ENCODE measurements around the gene ENTPD3. TPM values are rescaled to one million over a fixed set of nuclear protein-coding genes. Genes with fewer than 3 reads are reported as not detected.

Gene ENTPD3
- total and polyA plus RNA-seq, 2 donors (not counting 1 experiment from before 2014, with no cell fraction given), result not detected

DNA sequence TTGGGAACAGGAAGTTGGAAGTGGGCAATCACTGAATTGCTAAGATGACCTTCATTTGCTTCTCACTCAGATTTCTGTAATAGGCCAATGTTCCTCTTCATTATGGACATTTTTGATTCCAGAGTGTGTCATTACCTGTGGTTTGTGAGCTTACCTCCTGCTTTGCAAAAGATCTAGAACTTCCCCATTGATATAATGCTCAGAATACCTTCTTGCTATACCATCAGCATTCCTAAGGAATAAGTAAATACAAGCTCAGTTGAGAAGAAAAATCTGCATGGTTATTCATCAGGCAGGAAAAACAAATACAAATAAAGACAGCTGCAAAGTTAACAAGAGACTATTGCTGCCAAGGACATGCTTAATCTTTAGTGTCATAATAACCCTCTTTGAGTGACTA lies 64.6 kb downstream of the ENTPD3 start:
- Histone ChIP-seq H2AFZ (ENCODE audit: insufficient read depth, low read depth, low read length, poor library complexity, severe bottlenecking) (no peak overlapping the region), H3K9ac (ENCODE audit: low read length) (no peak overlapping the region), H3K27ac (ENCODE audit: low read length in 2 of 2) (no peak overlapping the region), H3K4me2 (replicated peaks; ENCODE audit: low read depth, low read length, poor library complexity, severe bottlenecking) (no peak overlapping the region), H4K20me1 (ENCODE audit: control insufficient read depth, insufficient read depth, low read length, poor library complexity, severe bottlenecking) (no peaks in the 10 kb centered on the region), H3K4me1 (ENCODE audit: control insufficient read depth in 2 of 2, insufficient read depth in 2 of 2, low read length in 2 of 2) (peaks cover 18 to 19% of the 10 kb centered on the region in 2 donors), H3K36me3 (replicated peaks in 1 of 2; ENCODE audit: control extremely low read depth in 1 of 2, control insufficient read depth in 1 of 2, extremely low read depth in 1 of 2, insufficient read depth in 2 of 2, low read length in 1 of 2) (no peaks in the 10 kb centered on the region), H3K4me3 (ENCODE audit: control extremely low read depth in 1 of 5, extremely low read depth in 1 of 5, insufficient read depth in 1 of 5, low read depth in 2 of 5, low read length in 4 of 5) (no peak overlapping the region), H3K9me3 (ENCODE audit: control extremely low read depth in 1 of 3, control insufficient read depth in 2 of 3, insufficient read depth in 1 of 3, low read length in 2 of 3) (peaks cover 0 to 5% (median 0%) of the 10 kb centered on the region in 3 donors), H3K27me3 (replicated peaks in 1 of 4; ENCODE audit: control extremely low read depth in 1 of 4, control insufficient read depth in 3 of 4, insufficient read depth in 4 of 4, low read length in 3 of 4) (no peaks in the 10 kb centered on the region), H3K79me2 (ENCODE audit: control insufficient read depth, insufficient read depth, low read length) (peaks cover 5% of the 10 kb centered on the region)
- ChIA-PET CTCF (interaction anchor here (1.0 kb wide), 1 partner anchor 68 kb away, joined by 3 read pairs; no protein-coding TSS in a partner anchor), POLR2A (interaction anchor here (1.1 kb wide), 1 partner anchor 9 kb away, joined by 6 read pairs; no protein-coding TSS in a partner anchor)
- H3K9me3 Mint-ChIP-seq (ENCODE audit: insufficient read depth), result no peaks in the 10 kb centered on the region
- ATAC-seq (ENCODE audit: low read depth) (no peak), DNase-seq (no peak)
- H3K4me3 Mint-ChIP-seq, result peak overlapping the region; percentile 48
- intact Hi-C loops (cut with micrococcal nuclease), result loop anchor here (5.0 to 10.0 kb wide), 3 partner anchors 743 to 1561 kb away; partner anchors contain the start of genes CTNNB1, SCN11A and WDR48
- peaks cover 27% of the 10 kb centered on the region for H3K4me1 Mint-ChIP-seq
- peak overlapping the region; percentile 32 for H3K27ac Mint-ChIP-seq
- no peaks in the 10 kb centered on the region for H3K27me3 Mint-ChIP-seq
- TF ChIP-seq, protein P1, sequence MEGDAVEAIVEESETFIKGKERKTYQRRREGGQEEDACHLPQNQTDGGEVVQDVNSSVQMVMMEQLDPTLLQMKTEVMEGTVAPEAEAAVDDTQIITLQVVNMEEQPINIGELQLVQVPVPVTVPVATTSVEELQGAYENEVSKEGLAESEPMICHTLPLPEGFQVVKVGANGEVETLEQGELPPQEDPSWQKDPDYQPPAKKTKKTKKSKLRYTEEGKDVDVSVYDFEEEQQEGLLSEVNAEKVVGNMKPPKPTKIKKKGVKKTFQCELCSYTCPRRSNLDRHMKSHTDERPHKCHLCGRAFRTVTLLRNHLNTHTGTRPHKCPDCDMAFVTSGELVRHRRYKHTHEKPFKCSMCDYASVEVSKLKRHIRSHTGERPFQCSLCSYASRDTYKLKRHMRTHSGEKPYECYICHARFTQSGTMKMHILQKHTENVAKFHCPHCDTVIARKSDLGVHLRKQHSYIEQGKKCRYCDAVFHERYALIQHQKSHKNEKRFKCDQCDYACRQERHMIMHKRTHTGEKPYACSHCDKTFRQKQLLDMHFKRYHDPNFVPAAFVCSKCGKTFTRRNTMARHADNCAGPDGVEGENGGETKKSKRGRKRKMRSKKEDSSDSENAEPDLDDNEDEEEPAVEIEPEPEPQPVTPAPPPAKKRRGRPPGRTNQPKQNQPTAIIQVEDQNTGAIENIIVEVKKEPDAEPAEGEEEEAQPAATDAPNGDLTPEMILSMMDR (IDR thresholded peaks at IDR 0.05), result no peak
- TF ChIP-seq EZH2 (IDR thresholded peaks at IDR 0.05; ENCODE audit: borderline replicate concordance, insufficient read depth, low read depth, low read length, poor library complexity, severe bottlenecking), result no peak

DNA sequence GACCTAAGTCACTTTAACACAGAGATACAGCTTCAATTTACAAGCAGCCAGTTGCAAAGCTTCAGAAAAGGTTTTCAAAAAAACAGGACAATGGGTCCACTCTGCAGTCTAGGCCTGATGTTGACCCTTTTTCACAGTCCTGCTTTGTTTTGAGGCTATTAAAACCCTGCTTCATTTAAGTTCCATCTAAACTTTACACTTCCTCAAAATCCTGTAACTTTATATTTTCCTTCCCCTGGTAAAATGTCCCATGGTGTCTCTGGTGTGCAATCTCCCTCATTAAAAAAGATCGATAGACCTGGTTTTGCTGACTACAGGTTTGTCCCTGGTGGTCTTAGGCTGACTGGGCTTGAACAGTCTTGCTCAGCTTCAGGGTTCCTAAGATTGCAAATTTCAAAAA lies 65.1 kb downstream of the ENTPD3 start:
- Histone ChIP-seq H3K9ac (ENCODE audit: low read length) (peak overlapping the region; percentile 93), H3K79me2 (ENCODE audit: control insufficient read depth, insufficient read depth, low read length) (peaks cover 5% of the 10 kb centered on the region), H3K4me1 (ENCODE audit: control insufficient read depth in 2 of 2, insufficient read depth in 2 of 2, low read length in 2 of 2) (peaks cover 19 to 22% of the 10 kb centered on the region in 2 donors), H3K4me3 (ENCODE audit: control extremely low read depth in 1 of 5, extremely low read depth in 1 of 5, insufficient read depth in 1 of 5, low read depth in 2 of 5, low read length in 4 of 5) (peak overlapping the region in 2 of 5 experiments; percentile 60 to 85), H3K9me3 (ENCODE audit: control extremely low read depth in 1 of 3, control insufficient read depth in 2 of 3, insufficient read depth in 1 of 3, low read length in 2 of 3) (peaks cover 0 to 5% (median 0%) of the 10 kb centered on the region in 3 donors), H3K36me3 (replicated peaks in 1 of 2; ENCODE audit: control extremely low read depth in 1 of 2, control insufficient read depth in 1 of 2, extremely low read depth in 1 of 2, insufficient read depth in 2 of 2, low read length in 1 of 2) (no peaks in the 10 kb centered on the region), H3K27me3 (replicated peaks in 1 of 4; ENCODE audit: control extremely low read depth in 1 of 4, control insufficient read depth in 3 of 4, insufficient read depth in 4 of 4, low read length in 3 of 4) (no peaks in the 10 kb centered on the region), H4K20me1 (ENCODE audit: control insufficient read depth, insufficient read depth, low read length, poor library complexity, severe bottlenecking) (no peaks in the 10 kb centered on the region), H2AFZ (ENCODE audit: insufficient read depth, low read depth, low read length, poor library complexity, severe bottlenecking) (peak overlapping the region; percentile 92), H3K27ac (ENCODE audit: low read length in 2 of 2) (peak overlapping the region in 1 of 2 donors; percentile 95), H3K4me2 (replicated peaks; ENCODE audit: low read depth, low read length, poor library complexity, severe bottlenecking) (peak overlapping the region; percentile 92)
- intact Hi-C loops (cut with micrococcal nuclease), result loop anchor here (5.0 to 10.0 kb wide), 3 partner anchors 743 to 1560 kb away; partner anchors contain the start of genes CTNNB1, SCN11A and WDR48
- peak overlapping the region; percentile 96 for H3K4me3 Mint-ChIP-seq
- peaks cover 30% of the 10 kb centered on the region for H3K4me1 Mint-ChIP-seq
- WGBS (ENCODE audit: insufficient coverage), result 90% methylated on average over 1 of the region's 1 CpG
- TF ChIP-seq, protein P1 (IDR thresholded peaks at IDR 0.05), result no peak
- no peak for TF ChIP-seq EZH2 (IDR thresholded peaks at IDR 0.05; ENCODE audit: borderline replicate concordance, insufficient read depth, low read depth, low read length, poor library complexity, severe bottlenecking)
- DNase-seq (no peak), ATAC-seq (ENCODE audit: low read depth) (no peak)
- ChIA-PET CTCF (interaction anchor here (0.7 to 1.3 kb wide), 4 partner anchors 25 to 135 kb away, joined by 3 to 6 read pairs (median 3); partner anchors contain the start of gene ZNF619), POLR2A (interaction anchor here (1.1 kb wide), 1 partner anchor 10 kb away, joined by 6 read pairs; no protein-coding TSS in a partner anchor)
- H3K27me3 Mint-ChIP-seq, result no peaks in the 10 kb centered on the region
- peak overlapping the region; percentile 99 for H3K27ac Mint-ChIP-seq
- H3K9me3 Mint-ChIP-seq (ENCODE audit: insufficient read depth), result no peaks in the 10 kb centered on the region
